Body of pancreas (tissue), 4 donors: ENCODE measurements around the gene TTC1. TPM values are rescaled to one million over a fixed set of nuclear protein-coding genes. Genes with fewer than 3 reads are reported as not detected.

Source experiments
- ATAC-seq: fragments of 150-250 bp; one replicate; pipeline ENCODE4 v1.9.1; 2016
- DNase-seq, 4 donors: peaks; one replicate each; pipeline ENCODE4 v3.0.0-alpha.2; 2019
- H3K27ac ChIP-seq, 4 donors: fragments of 200-600 bp; sonication (generic); 1 replicate in 3 of 4; 2 replicates in 1 of 4; pipeline versions ENCODE4 v1.5.1 to v1.6.1; 2016 to 2019; ENCODE audit warnings: mild to moderate bottlenecking in 1 of 4, mixed read lengths in 1 of 4, moderate library complexity in 1 of 4
- H3K27me3 ChIP-seq, 2 donors: fragments of 200-600 bp; sonication (generic); one replicate each; pipeline ENCODE4 v1.6.0; 2016; ENCODE audit warnings: mild to moderate bottlenecking in 1 of 2
- H3K36me3 ChIP-seq, 2 donors: fragments of 200-600 bp; sonication (generic); replicated peaks in 1 of 2; 2 replicates each; pipeline ENCODE4 v1.5.1; 2016; ENCODE audit warnings: low read depth in 2 of 2; ENCODE audit not compliant: insufficient read depth in 1 of 2
- H3K4me1 ChIP-seq: fragments of 200-600 bp; sonication (generic); one replicate; pipeline ENCODE4 v1.6.0; 2016
- H3K4me3 ChIP-seq, 2 donors: fragments of 200-600 bp; sonication (generic); 1 replicate in 1 of 2; 2 replicates in 1 of 2; pipeline ENCODE4 v1.5.1; 2016 to 2019
- H3K9me3 ChIP-seq, 3 donors: fragments of 200-600 bp; sonication (generic); 1 replicate in 2 of 3; 2 replicates in 1 of 3; pipeline ENCODE4 v1.5.1; 2016
- CTCF ChIP-seq, 7 experiments: fragments of 450-650 bp in 4 of 7; fragments of 200-600 bp in 3 of 7; sonication (generic) in 3 of 7; IDR thresholded peaks; one replicate each; pipeline ENCODE4 v1.5.1; 2016 to 2019; ENCODE audit warnings: antibody characterized with exemption in 7 of 7
- POLR2A ChIP-seq, 3 donors: fragments of 450-650 bp; IDR thresholded peaks; one replicate each; pipeline ENCODE4 v1.6.1; 2016; ENCODE audit warnings: antibody characterized with exemption in 3 of 3, mild to moderate bottlenecking in 2 of 3
- WGBS, 2 donors: methylation state at CpG; one replicate each; pipeline ENCODE4 v1.1.5; 2017; 5-methylcytosine and 5-hydroxymethylcytosine counted together
- intact Hi-C: fragments of 100-400 bp; cut with DNase I; formaldehyde crosslinking; loops from one replicate; pipeline ENCODE4 v1.15.1; 2023
- total RNA-seq, 2 donors: library from RNA; depleted of rRNA; stranded (reverse); fragments of >200 nt; gene quantifications; one replicate each; pipeline ENCODE4 v1.1.0, GENCODE V29; 2016

TTC1 gene
- total RNA-seq, 2 donors from 2014 or later = 11.2 to 26.4 TPM

GRCh38 chr5:160054047-160054446 is 45.1 kb downstream of the TTC1 start:
- H3K36me3 ChIP-seq = peaks cover 0 to 15% of the 10 kb centered on the region in 2 donors
- ATAC-seq (no peak), DNase-seq (no peak)
- no peaks in the 10 kb centered on the region for H3K9me3 ChIP-seq
- no peaks in the 10 kb centered on the region for H3K27me3 ChIP-seq
- H3K4me3 ChIP-seq = no peak overlapping the region
- WGBS, 2 donors = 94 to 100% methylated on average over 1 of the region's 1 CpG
- no peak for TF ChIP-seq POLR2A (IDR thresholded peaks at IDR 0.05)
- no peak for TF ChIP-seq CTCF (IDR thresholded peaks at IDR 0.05)
- H3K27ac ChIP-seq = no peak overlapping the region
- H3K4me1 ChIP-seq = no peaks in the 10 kb centered on the region
- intact Hi-C loops = no loop called here

GRCh38 chr5:160054831-160055230 is 45.9 kb downstream of the TTC1 start:
- Histone ChIP-seq H3K27ac (no peak overlapping the region), H3K27me3 (no peaks in the 10 kb centered on the region), H3K4me3 (no peak overlapping the region), H3K9me3 (no peaks in the 10 kb centered on the region), H3K36me3 (peaks cover 0 to 12% of the 10 kb centered on the region in 2 donors), H3K4me1 (no peaks in the 10 kb centered on the region)
- intact Hi-C loops = no loop called here
- DNase-seq = no peak
- TF ChIP-seq POLR2A (IDR thresholded peaks at IDR 0.05) = no peak
- no peak for TF ChIP-seq CTCF (IDR thresholded peaks at IDR 0.05)
- ATAC-seq = no peak
- WGBS, 2 donors = 93 to 100% methylated on average over 2 of the region's 2 CpGs

- ATAC-seq (no peak), DNase-seq (no peak)
- WGBS, 2 donors = 86 to 92% methylated on average over 4 of the region's 4 CpGs
- Histone ChIP-seq H3K27me3 (no peaks in the 10 kb centered on the region), H3K36me3 (peaks cover 0 to 2% of the 10 kb centered on the region in 2 donors), H3K4me3 (no peak overlapping the region), H3K27ac (no peak overlapping the region), H3K9me3 (no peaks in the 10 kb centered on the region), H3K4me1 (no peaks in the 10 kb centered on the region)
- intact Hi-C loops = no loop called here
- TF ChIP-seq POLR2A (IDR thresholded peaks at IDR 0.05) (no peak), CTCF (IDR thresholded peaks at IDR 0.05) (no peak)
These were observed 48.3 kb downstream of the TTC1 start for GRCh38 chr5:160057256-160057655.

- intact Hi-C loops = no loop called here
- WGBS, 2 donors = 82 to 87% methylated on average over 4 of the region's 4 CpGs
- TF ChIP-seq CTCF (IDR thresholded peaks at IDR 0.05) (no peak), POLR2A (IDR thresholded peaks at IDR 0.05) (no peak)
These were observed 51.1 kb downstream of the TTC1 start for GRCh38 chr5:160060001-160060400.

GRCh38 chr5:160061770-160062169 is 52.8 kb downstream of the TTC1 start:
- ATAC-seq = no peak
- no peaks in the 10 kb centered on the region for H3K36me3 ChIP-seq
- 81 to 88% methylated on average over 3 of the region's 3 CpGs for WGBS, 2 donors
- intact Hi-C loops = no loop called here
- TF ChIP-seq POLR2A (IDR thresholded peaks at IDR 0.05) = no peak
- no peak overlapping the region for H3K4me3 ChIP-seq
- DNase-seq = no peak
- no peaks in the 10 kb centered on the region for H3K27me3 ChIP-seq
- peaks cover 30% of the 10 kb centered on the region for H3K4me1 ChIP-seq
- no peak overlapping the region for H3K27ac ChIP-seq
- no peaks in the 10 kb centered on the region for H3K9me3 ChIP-seq

More at GRCh38 chr5:160060001-160060400, 51.1 kb downstream of the TTC1 start:
- peaks cover 18% of the 10 kb centered on the region for H3K4me1 ChIP-seq
- no peak overlapping the region for H3K27ac ChIP-seq
- H3K27me3 ChIP-seq = no peaks in the 10 kb centered on the region
- DNase-seq = no peak
- no peak overlapping the region for H3K4me3 ChIP-seq
- no peaks in the 10 kb centered on the region for H3K9me3 ChIP-seq
- no peak for ATAC-seq
- no peaks in the 10 kb centered on the region for H3K36me3 ChIP-seq
